OCI-M2 (cell line): ENCODE measurements around the gene MVD.
"Not testable (repeated sequence)": the region's sequence is repeated elsewhere in the genome, so short reads cannot be mapped to it uniquely, and the experiment has no call there.

Source experiments
- DNase-seq: peaks from one replicate; lab custom pipeline; 2025; ENCODE audit not compliant: unreplicated experiment; lab: John Stamatoyannopoulos, UW

Gene MVD

GRCh38 chr16:88684569-88685155 lies 21.8 kb upstream of the MVD start:
- no peak for DNase-seq

GRCh38 chr16:88681709-88682451 lies 19.0 kb upstream of the MVD start:
- no peak for DNase-seq

DNA sequence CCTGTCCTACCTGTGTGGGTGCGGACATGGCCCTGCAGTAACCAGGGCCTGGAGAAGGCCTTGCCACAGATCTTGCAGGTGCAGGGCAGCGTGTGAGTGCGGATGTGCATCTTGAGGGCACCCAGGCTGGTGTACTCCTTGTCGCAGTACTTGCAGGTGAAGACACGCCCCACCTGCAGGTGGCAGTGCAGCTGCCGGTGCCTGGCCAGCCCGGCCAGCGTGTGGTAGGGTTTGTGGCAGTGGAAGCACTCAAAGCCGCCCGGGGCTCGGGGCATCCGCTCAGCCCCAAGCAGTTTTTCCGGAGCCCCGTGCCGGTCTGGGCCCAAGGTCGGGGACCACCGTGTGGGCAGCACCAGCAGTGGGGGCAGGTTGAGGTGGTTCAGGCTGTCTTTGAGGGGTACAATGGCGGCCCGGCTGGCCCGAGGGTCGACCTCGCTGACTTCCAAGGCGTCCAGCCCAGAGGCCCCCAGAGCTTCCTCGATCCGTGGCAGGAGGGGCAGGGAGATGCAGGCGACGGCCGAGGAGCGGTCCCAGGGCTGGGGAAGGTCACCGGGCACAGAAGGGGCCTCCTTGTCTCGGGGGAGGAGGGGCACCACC lies 18.3 kb upstream of the MVD start:
- DNase-seq = no peak

DNA sequence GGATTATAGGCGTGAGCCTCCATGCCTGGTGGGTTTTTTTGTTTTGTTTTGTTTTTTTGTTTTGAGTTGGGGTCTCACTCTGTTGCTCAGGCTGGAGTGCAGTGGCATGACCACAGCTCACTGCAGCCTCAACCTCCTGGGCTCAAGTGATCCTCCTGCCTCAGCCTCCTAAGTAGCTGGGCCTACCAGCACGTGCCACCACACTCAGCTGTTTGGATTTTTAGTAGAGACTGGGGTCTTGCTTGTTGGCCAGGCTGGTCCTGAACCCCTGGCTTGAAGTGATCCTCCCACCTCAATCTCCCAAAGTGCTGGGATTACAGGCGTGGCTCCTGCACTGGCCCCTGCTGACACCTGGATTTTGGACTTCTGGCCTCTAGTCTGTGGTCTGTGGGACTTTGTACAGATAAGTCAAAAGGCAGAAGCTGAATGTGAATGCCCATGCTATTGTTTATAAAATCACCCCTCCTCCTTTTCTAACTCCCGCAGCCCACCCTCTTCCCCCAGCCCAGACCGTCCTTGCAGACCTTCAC lies 17.7 kb upstream of the MVD start:
- no peak for DNase-seq

GRCh38 chr16:88678224-88678979 lies 15.5 kb upstream of the MVD start:
- no peak for DNase-seq

GRCh38 chr16:88677721-88678120 lies 14.8 kb upstream of the MVD start:
- DNase-seq = no peak

GRCh38 chr16:88676502-88677242 lies 13.8 kb upstream of the MVD start:
- no peak for DNase-seq

DNA sequence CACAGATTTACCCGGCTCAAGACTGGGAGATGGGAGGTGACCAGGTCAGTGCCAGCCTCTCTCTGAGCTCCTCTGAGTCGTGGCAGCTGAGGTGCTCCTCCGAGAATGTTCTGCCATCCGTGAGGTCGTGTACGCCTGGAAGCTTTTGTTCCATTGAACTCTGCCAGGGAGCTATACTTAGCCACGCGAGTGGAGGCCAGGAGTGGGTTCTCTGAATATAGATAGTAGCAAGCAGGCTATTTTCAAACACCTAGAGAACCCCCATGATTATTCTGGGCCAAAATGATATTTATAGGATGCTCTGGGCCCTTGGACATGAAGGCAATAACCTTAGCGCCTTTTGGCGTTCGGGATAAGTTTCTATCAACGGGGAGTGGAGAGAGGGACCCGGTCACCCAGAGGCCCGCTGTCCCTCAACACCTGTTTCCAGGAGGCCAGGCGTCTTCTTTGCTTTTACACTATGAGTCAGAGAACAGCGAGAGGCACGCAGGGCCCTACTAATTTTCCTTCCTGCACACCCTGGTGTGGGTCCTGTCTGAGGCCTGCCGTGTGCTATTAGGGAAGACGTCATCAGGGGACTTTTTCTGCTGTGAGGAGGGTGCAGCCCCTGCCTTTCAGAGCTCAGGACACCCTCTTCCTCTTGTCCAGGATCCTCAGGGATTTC lies 11.0 kb upstream of the MVD start:
- no peak for DNase-seq

DNA sequence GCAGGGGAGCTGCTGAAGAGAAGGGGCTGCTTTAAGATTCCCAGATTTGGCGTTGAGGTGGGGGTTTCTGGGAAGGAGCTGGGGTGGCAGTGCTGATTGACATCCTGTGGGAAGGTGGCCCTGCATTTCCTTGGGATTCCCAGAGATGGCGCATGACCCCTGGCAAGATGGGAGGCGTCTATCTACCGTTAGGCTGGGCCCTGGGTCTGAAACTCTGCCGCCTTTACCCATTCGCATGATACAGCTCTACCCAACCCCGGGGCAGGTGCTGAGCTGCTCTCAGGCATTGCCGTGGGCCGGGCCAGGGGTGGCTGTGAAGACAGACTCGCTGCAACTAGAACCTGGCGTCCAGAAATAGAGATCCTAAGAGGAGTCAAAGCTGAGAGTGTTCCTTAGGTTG lies 9.9 kb upstream of the MVD start:
- no peak for DNase-seq

DNA sequence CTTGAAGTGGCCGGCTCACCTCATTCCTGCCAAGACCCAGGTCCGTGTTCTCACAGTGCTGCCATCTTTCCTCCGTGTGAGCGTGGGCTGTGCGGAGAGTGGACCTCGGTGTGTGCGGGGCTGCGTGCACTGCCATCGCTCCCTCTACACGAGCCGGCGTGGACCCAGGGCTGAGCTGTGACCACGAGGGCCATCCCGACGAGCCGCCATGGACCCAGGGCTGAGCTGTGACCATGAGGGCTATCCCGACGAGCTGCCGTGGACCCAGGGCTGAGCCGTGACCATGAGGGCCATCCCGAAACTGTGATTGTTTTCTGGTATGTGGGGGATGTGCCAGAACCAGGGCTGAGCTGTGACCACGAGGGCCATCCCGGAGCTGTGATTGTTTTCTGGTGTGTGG lies 8.9 kb upstream of the MVD start:
- no peak for DNase-seq

DNA sequence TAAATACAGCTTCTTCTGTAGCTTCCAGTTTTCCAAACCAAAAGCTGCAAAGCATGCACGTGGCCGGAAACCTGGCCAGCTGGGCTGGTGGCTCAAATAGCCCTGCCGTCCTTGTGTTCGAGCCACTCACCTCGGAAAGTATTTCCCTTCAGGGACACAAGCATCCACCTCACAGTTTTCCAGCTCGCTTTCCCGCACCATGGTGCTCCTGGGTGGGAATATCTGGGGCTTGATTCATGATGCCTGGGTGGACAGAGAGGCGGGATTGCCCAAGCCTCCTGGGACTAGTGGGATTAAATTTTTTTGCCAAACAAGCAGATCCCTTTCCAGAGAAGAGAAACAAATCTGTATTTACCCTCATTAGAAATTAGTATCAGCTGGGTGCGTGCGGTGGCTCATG lies 7.1 kb upstream of the MVD start:
- no peak for DNase-seq

- DNase-seq = not testable (repeated sequence)
Measured at GRCh38 chr16:88669493-88669892, 6.6 kb upstream of the MVD start.

DNA sequence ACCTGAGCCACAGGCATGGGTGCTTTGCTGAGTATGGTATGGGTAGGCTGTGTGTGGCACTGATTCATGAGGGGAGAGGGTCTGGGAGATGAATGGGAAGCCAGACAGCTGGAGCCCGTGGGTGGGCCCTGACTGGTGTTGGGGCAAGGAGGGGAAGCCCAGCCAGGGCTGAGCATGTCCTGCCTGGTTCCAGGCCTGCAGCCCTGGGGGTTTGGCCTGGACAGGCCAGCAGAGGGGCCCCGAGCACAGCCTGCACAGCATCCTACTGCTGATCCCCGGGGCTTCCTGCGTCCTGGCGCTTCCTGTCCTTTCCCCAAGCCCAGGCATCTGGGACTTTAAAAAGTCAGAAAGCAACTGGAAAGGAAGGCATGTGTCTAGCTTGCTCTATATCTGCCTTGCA lies 4.6 kb upstream of the MVD start:
- no peak for DNase-seq

- DNase-seq = no peak
Measured at GRCh38 chr16:88665570-88665969, 2.7 kb upstream of the MVD start.

DNA sequence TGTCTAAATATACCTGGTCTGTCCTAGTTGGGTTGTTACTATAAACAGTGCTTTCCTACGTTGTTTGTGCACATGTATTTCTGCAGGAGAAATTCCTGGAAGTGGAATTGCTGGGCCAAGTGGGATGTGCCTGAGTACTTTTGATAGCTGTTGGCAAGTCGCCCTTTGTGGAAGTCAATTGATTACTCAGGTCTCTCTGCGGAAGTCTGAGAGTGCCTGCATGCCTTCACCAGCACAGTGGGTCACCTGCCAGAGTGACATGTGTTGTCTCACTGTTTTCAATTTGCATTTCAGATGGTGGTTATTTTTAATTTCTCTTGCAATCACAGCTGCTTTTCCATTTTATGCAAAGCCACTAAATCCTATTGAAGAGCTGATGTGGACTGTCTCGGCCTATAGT lies 2.3 kb upstream of the MVD start:
- no peak for DNase-seq

GRCh38 chr16:88662222-88662842 lies 559 bp downstream of the MVD start:
- DNase-seq = no peak

DNA sequence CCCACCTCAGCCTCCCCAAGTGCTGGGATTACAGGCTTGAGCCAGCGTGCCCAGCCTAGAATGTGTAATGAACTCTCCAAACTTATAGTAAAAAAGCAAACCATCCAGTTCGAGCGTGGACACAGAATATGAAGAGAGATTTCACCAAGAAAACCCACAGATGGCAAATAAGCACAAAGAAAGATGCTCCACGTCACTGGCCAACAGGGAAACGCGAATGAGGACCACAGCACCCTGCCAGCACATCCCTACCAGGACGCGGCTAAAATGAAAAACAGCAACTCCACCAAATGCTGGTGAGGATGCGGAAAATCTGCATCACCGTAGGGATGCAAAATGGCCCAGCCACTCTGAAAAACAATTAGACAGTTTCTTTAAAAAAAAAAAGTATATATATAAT lies 1.4 kb downstream of the MVD start:
- no peak for DNase-seq

- DNase-seq = no peak
Measured at GRCh38 chr16:88659160-88659559, 3.7 kb downstream of the MVD start.

GRCh38 chr16:88658714-88659113 lies 4.2 kb downstream of the MVD start:
- no peak for DNase-seq

GRCh38 chr16:88657371-88657770 lies 5.5 kb downstream of the MVD start:
- no peak for DNase-seq
